Fibroblast of mammary gland (primary cell): ENCODE measurements around the gene EPHA10.

Experiments
- DNase-seq: peaks from one replicate; pipeline ENCODE4 v3.0.0-alpha.2; 2010; ENCODE audit warnings: low read depth
- H3K4me3 ChIP-seq: 2 replicates; pipeline ENCODE4 v1.5.1; 2011; ENCODE audit warnings: low read depth, mild to moderate bottlenecking, low read length, moderate library complexity; ENCODE audit not compliant: control insufficient read depth
- CTCF ChIP-seq: conservative IDR thresholded peaks from 2 replicates; pipeline ENCODE4 v1.5.1; 2011; ENCODE audit warnings: low read depth, low read length, inconsistent platforms; ENCODE audit not compliant: control insufficient read depth, insufficient read depth

Gene EPHA10

GRCh38 chr1:37759451-37759850, 5.5 kb downstream of the EPHA10 start:
- DNase-seq: no peak
- H3K4me3 ChIP-seq: no peak overlapping the region
- TF ChIP-seq CTCF: no peak

- H3K4me3 ChIP-seq: no peak overlapping the region
- DNase-seq: no peak
- no peak for TF ChIP-seq CTCF
These were observed 8.9 kb downstream of the EPHA10 start for GRCh38 chr1:37755951-37756560.

- TF ChIP-seq CTCF: no peak
- no peak for DNase-seq
- H3K4me3 ChIP-seq: no peak overlapping the region
These were observed 9.6 kb downstream of the EPHA10 start for GRCh38 chr1:37755290-37755689.

GRCh38 chr1:37753473-37754321, 11.2 kb downstream of the EPHA10 start:
- TF ChIP-seq CTCF: no peak
- H3K4me3 ChIP-seq: no peak overlapping the region

GRCh38 chr1:37752583-37753471, 12.1 kb downstream of the EPHA10 start:
- H3K4me3 ChIP-seq: no peak overlapping the region
- TF ChIP-seq CTCF: no peak
- DNase-seq: no peak

More at GRCh38 chr1:37753473-37754321, 11.2 kb downstream of the EPHA10 start:
- DNase-seq: no peak

GRCh38 chr1:37752213-37752582, 12.7 kb downstream of the EPHA10 start:
- no peak for TF ChIP-seq CTCF

More at GRCh38 chr1:37752213-37752582, 12.7 kb downstream of the EPHA10 start:
- no peak for DNase-seq
- H3K4me3 ChIP-seq: no peak overlapping the region
